ENCODE results near the gene CCDC175. TPM values are rescaled to one million over a fixed set of nuclear protein-coding genes. Genes with fewer than 3 reads are reported as not detected.

The CCDC175 gene
- total RNA-seq, 1 experiment from 2014 or later = not detected

GRCh38 chr14:59509101-59509500, 67.5 kb downstream of the CCDC175 start:
- H3K4me2 ChIP-seq (ENCODE audit: low read length) = no peak overlapping the region

More at GRCh38 chr14:59509101-59509500, 67.5 kb downstream of the CCDC175 start:
- Histone ChIP-seq H3K36me3 (ENCODE audit: control insufficient read depth in 1 of 2, insufficient read depth in 2 of 2, low read length in 2 of 2) (peaks cover 0 to 4% of the 10 kb centered on the region in 2 experiments; a peak in 1 of 4 replicates), H3K27ac (ENCODE audit: low read depth, low read length) (no peak overlapping the region), H2AFZ (ENCODE audit: low read depth, low read length, poor library complexity, severe bottlenecking) (no peak overlapping the region), H3K9ac (ENCODE audit: low read length) (no peak overlapping the region), H3K79me2 (ENCODE audit: insufficient read depth, low read length) (no peaks in the 10 kb centered on the region), H3K9me3 (ENCODE audit: control insufficient read depth in 1 of 2, insufficient read depth in 1 of 2, low read depth in 1 of 2, low read length in 2 of 2) (no peaks in the 10 kb centered on the region), H3K27me3 (ENCODE audit: insufficient read depth, low read length) (no peaks in the 10 kb centered on the region), H3K9me2 (ENCODE audit: insufficient read depth) (no peaks in the 10 kb centered on the region), H3K4me3 (replicated peaks in 1 of 2; ENCODE audit: low read depth in 1 of 2, low read length in 2 of 2) (no peak overlapping the region), H3K4me1 (ENCODE audit: control insufficient read depth in 1 of 2, insufficient read depth in 2 of 2, low read length in 2 of 2) (no peaks in the 10 kb centered on the region), H4K20me1 (ENCODE audit: insufficient read depth) (no peaks in the 10 kb centered on the region)
- no TSS peak for BruUV-seq (replicated peaks)
- POLR2A ChIA-PET = no interaction called here
- RAD21 ChIA-PET (ENCODE audit: low non-redundant PET in 1 of 2, low total read pairs in 2 of 2, uncharacterized antibody in 2 of 2, unreplicated experiment in 2 of 2) = no interaction called here
- ATAC-seq (no peak), DNase-seq (ENCODE audit: low read depth, low spot score) (no peak)
- intact Hi-C loops (cut with micrococcal nuclease) = loop anchor here (5.0 kb wide), 2 partner anchors 388 to 673 kb away; no protein-coding TSS in a partner anchor
- TF ChIP-seq YY1 (IDR thresholded peaks at IDR 0.05; ENCODE audit: extremely low read depth, insufficient replicate concordance, low read depth, low read length) (no peak), ELF1 (IDR thresholded peaks at IDR 0.05; ENCODE audit: borderline replicate concordance, low read depth) (no peak), EZH2phosphoT487 (IDR thresholded peaks at IDR 0.05; ENCODE audit: borderline replicate concordance) (no peak), EGR1 (IDR thresholded peaks at IDR 0.05; ENCODE audit: low read depth) (no peak), SIN3A (IDR thresholded peaks at IDR 0.05; ENCODE audit: low read depth) (no peak), CEBPB (IDR thresholded peaks at IDR 0.05; ENCODE audit: low read depth) (no peak), CBX3 (IDR thresholded peaks at IDR 0.05; ENCODE audit: low read depth) (no peak), TCF7L2 (IDR thresholded peaks at IDR 0.05; ENCODE audit: borderline replicate concordance, extremely low read depth, insufficient read depth, insufficient read length) (no peak), ZFX (IDR thresholded peaks at IDR 0.05) (no peak), EZH2 (IDR thresholded peaks at IDR 0.05) (no peak)
- TF ChIP-seq, protein P1, sequence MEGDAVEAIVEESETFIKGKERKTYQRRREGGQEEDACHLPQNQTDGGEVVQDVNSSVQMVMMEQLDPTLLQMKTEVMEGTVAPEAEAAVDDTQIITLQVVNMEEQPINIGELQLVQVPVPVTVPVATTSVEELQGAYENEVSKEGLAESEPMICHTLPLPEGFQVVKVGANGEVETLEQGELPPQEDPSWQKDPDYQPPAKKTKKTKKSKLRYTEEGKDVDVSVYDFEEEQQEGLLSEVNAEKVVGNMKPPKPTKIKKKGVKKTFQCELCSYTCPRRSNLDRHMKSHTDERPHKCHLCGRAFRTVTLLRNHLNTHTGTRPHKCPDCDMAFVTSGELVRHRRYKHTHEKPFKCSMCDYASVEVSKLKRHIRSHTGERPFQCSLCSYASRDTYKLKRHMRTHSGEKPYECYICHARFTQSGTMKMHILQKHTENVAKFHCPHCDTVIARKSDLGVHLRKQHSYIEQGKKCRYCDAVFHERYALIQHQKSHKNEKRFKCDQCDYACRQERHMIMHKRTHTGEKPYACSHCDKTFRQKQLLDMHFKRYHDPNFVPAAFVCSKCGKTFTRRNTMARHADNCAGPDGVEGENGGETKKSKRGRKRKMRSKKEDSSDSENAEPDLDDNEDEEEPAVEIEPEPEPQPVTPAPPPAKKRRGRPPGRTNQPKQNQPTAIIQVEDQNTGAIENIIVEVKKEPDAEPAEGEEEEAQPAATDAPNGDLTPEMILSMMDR (IDR thresholded peaks at IDR 0.05 in 2 of 3, conservative IDR thresholded peaks at IDR 0.05 in 1 of 3; ENCODE audit: borderline replicate concordance in 1 of 3, insufficient read depth in 1 of 3, low read depth in 2 of 3, low read length in 2 of 3) = no peak
- TF ChIP-seq, protein P2, sequence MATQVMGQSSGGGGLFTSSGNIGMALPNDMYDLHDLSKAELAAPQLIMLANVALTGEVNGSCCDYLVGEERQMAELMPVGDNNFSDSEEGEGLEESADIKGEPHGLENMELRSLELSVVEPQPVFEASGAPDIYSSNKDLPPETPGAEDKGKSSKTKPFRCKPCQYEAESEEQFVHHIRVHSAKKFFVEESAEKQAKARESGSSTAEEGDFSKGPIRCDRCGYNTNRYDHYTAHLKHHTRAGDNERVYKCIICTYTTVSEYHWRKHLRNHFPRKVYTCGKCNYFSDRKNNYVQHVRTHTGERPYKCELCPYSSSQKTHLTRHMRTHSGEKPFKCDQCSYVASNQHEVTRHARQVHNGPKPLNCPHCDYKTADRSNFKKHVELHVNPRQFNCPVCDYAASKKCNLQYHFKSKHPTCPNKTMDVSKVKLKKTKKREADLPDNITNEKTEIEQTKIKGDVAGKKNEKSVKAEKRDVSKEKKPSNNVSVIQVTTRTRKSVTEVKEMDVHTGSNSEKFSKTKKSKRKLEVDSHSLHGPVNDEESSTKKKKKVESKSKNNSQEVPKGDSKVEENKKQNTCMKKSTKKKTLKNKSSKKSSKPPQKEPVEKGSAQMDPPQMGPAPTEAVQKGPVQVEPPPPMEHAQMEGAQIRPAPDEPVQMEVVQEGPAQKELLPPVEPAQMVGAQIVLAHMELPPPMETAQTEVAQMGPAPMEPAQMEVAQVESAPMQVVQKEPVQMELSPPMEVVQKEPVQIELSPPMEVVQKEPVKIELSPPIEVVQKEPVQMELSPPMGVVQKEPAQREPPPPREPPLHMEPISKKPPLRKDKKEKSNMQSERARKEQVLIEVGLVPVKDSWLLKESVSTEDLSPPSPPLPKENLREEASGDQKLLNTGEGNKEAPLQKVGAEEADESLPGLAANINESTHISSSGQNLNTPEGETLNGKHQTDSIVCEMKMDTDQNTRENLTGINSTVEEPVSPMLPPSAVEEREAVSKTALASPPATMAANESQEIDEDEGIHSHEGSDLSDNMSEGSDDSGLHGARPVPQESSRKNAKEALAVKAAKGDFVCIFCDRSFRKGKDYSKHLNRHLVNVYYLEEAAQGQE (IDR thresholded peaks at IDR 0.05; ENCODE audit: low read depth) = no peak
- TF ChIP-seq, protein P3, sequence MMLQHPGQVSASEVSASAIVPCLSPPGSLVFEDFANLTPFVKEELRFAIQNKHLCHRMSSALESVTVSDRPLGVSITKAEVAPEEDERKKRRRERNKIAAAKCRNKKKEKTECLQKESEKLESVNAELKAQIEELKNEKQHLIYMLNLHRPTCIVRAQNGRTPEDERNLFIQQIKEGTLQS (IDR thresholded peaks at IDR 0.05) = no peak
- CTCF ChIA-PET = no interaction called here

Data from HCT116 (cell line).